GM12873 (cell line): ENCODE results near the gene KCNC3.
A peak's percentile ranks its signal among the peaks of the same experiment; 100 is the strongest.

Experiments used
- CTCF ChIP-seq: IDR thresholded peaks from 2 replicates; pipeline ENCODE4 v1.5.1; 2012; ENCODE audit warnings: low read depth, mild to moderate bottlenecking, moderate library complexity, low read length, control low read depth; ENCODE audit not compliant: insufficient read depth; ENCODE audit errors: missing control alignments

Gene KCNC3

GRCh38 chr19:50320596-50320995 lies 8.6 kb downstream of the KCNC3 start:
- TF ChIP-seq CTCF = no peak

- TF ChIP-seq CTCF = no peak
Observed at GRCh38 chr19:50320051-50320450, 9.1 kb downstream of the KCNC3 start.

- TF ChIP-seq CTCF = no peak
Observed at GRCh38 chr19:50319156-50319555, 10.0 kb downstream of the KCNC3 start.

GRCh38 chr19:50318438-50318837 lies 10.7 kb downstream of the KCNC3 start:
- no peak for TF ChIP-seq CTCF

GRCh38 chr19:50317115-50317514 lies 12.1 kb downstream of the KCNC3 start:
- no peak for TF ChIP-seq CTCF

GRCh38 chr19:50315773-50316448 lies 13.3 kb downstream of the KCNC3 start:
- peak; percentile 35 for TF ChIP-seq CTCF

- no peak for TF ChIP-seq CTCF
Observed at GRCh38 chr19:50314724-50315708, 14.2 kb downstream of the KCNC3 start.
